HL-60 (cell line): Measurements from ENCODE around the gene CACNA1E.

Experiments used
- DNase-seq, 2 experiments: peaks; one replicate each; pipeline ENCODE4 v3.0.0-alpha.2; 2010 to 2020; ENCODE audit warnings: low read depth in 1 of 2, low spot score in 1 of 2
- H3K27ac ChIP-seq: fragments of 250-450 bp; sonication (Bioruptor Pico); replicated peaks from 2 replicates; pipeline ENCODE4 v1.5.1; 2020; ENCODE audit warnings: mild to moderate bottlenecking, moderate library complexity
- H3K27me3 ChIP-seq: fragments of 250-450 bp; sonication (Bioruptor Pico); 2 replicates; pipeline ENCODE4 v1.5.1; 2021; ENCODE audit warnings: mild to moderate bottlenecking, moderate library complexity; ENCODE audit not compliant: insufficient read depth, poor library complexity, severe bottlenecking
- H3K4me3 ChIP-seq: replicated peaks from 2 replicates; pipeline ENCODE4 v1.5.1; 2011; ENCODE audit warnings: mild to moderate bottlenecking, control low read depth, low read length; ENCODE audit not compliant: insufficient read depth
- GABPA ChIP-seq: IDR thresholded peaks from 2 replicates; pipeline ENCODE4 v1.6.1; 2012; ENCODE audit warnings: low read depth
- POLR2AphosphoS5 ChIP-seq: IDR thresholded peaks from 2 replicates; pipeline ENCODE4 v1.6.1; 2012; ENCODE audit warnings: low read depth
- SPI1 ChIP-seq: IDR thresholded peaks from 2 replicates; pipeline ENCODE4 v1.6.1; 2012; ENCODE audit warnings: low read depth, mild to moderate bottlenecking, borderline replicate concordance
- TF ChIP-seq, protein P1 (sequence below): IDR thresholded peaks from 2 replicates; pipeline ENCODE4 v1.6.1; 2012; ENCODE audit warnings: low read depth; ENCODE audit not compliant: insufficient replicate concordance
- TF ChIP-seq, protein P2 (sequence below): IDR thresholded peaks from one replicate; pipeline ENCODE4 v1.5.1; 2011; ENCODE audit warnings: low read length, control low read depth, inconsistent platforms; ENCODE audit not compliant: insufficient read depth

The CACNA1E gene

GRCh38 chr1:181531441-181531840 is 48.1 kb downstream of the CACNA1E start:
- no peak overlapping the region for H3K27ac ChIP-seq
- no peak overlapping the region for H3K4me3 ChIP-seq
- no peak for DNase-seq
- no peaks in the 10 kb centered on the region for H3K27me3 ChIP-seq
- TF ChIP-seq POLR2AphosphoS5 (no peak), GABPA (no peak)
- TF ChIP-seq, protein P1, sequence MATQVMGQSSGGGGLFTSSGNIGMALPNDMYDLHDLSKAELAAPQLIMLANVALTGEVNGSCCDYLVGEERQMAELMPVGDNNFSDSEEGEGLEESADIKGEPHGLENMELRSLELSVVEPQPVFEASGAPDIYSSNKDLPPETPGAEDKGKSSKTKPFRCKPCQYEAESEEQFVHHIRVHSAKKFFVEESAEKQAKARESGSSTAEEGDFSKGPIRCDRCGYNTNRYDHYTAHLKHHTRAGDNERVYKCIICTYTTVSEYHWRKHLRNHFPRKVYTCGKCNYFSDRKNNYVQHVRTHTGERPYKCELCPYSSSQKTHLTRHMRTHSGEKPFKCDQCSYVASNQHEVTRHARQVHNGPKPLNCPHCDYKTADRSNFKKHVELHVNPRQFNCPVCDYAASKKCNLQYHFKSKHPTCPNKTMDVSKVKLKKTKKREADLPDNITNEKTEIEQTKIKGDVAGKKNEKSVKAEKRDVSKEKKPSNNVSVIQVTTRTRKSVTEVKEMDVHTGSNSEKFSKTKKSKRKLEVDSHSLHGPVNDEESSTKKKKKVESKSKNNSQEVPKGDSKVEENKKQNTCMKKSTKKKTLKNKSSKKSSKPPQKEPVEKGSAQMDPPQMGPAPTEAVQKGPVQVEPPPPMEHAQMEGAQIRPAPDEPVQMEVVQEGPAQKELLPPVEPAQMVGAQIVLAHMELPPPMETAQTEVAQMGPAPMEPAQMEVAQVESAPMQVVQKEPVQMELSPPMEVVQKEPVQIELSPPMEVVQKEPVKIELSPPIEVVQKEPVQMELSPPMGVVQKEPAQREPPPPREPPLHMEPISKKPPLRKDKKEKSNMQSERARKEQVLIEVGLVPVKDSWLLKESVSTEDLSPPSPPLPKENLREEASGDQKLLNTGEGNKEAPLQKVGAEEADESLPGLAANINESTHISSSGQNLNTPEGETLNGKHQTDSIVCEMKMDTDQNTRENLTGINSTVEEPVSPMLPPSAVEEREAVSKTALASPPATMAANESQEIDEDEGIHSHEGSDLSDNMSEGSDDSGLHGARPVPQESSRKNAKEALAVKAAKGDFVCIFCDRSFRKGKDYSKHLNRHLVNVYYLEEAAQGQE: no peak

GRCh38 chr1:181531951-181532600 is 48.8 kb downstream of the CACNA1E start:
- TF ChIP-seq GABPA (no peak), POLR2AphosphoS5 (no peak), SPI1 (no peak)
- TF ChIP-seq, protein P1: no peak
- TF ChIP-seq, protein P2, sequence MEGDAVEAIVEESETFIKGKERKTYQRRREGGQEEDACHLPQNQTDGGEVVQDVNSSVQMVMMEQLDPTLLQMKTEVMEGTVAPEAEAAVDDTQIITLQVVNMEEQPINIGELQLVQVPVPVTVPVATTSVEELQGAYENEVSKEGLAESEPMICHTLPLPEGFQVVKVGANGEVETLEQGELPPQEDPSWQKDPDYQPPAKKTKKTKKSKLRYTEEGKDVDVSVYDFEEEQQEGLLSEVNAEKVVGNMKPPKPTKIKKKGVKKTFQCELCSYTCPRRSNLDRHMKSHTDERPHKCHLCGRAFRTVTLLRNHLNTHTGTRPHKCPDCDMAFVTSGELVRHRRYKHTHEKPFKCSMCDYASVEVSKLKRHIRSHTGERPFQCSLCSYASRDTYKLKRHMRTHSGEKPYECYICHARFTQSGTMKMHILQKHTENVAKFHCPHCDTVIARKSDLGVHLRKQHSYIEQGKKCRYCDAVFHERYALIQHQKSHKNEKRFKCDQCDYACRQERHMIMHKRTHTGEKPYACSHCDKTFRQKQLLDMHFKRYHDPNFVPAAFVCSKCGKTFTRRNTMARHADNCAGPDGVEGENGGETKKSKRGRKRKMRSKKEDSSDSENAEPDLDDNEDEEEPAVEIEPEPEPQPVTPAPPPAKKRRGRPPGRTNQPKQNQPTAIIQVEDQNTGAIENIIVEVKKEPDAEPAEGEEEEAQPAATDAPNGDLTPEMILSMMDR: no peak
- no peak for DNase-seq
- no peaks in the 10 kb centered on the region for H3K27me3 ChIP-seq
- no peak overlapping the region for H3K4me3 ChIP-seq
- H3K27ac ChIP-seq: no peak overlapping the region

- DNase-seq: no peak
- H3K4me3 ChIP-seq: no peak overlapping the region
- no peak for TF ChIP-seq SPI1
- no peak for TF ChIP-seq POLR2AphosphoS5
- TF ChIP-seq, protein P2: no peak
- TF ChIP-seq GABPA: no peak
- TF ChIP-seq, protein P1: no peak
- no peaks in the 10 kb centered on the region for H3K27me3 ChIP-seq
- H3K27ac ChIP-seq: no peak overlapping the region
Observed at GRCh38 chr1:181538836-181539235, 55.5 kb downstream of the CACNA1E start.
